ENCODE measurements around the gene RCAN2.

DNA sequence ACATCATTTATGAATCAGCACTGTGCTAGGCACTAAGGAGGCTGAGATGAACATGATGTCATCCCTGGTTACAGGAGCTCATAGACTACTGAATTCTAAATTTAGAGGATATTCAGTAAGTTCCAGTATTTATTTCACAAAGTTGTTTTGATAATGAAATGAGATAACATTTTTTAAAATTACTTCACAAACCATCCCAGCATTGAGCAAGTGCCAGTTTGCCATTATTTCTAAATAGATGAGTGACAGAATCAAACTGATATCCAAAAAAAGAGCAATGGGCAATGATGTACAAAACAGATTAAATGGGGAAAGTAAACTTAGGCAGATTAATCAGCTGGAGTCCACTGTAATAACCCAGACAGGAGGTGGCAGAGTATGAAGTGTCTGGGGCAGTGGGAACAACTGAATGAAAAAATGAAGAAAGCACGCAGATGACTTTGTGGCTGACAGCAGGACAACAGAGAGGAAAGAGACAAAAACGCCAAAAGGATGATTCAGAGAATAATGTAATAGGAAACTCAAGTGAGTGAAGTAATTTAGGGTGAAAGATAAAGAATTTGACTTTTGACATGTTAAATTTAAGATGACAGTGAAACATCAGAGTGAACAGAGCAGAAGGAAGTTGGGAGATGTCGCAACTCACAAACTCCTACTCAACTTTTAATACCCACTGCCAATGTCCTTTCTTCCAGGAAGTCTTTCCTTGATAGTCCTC is 70.2 kb downstream of the RCAN2 start:
- TF ChIP-seq POLR2A (IDR thresholded peaks at IDR 0.05) (no peak), EP300 (IDR thresholded peaks at IDR 0.05) (no peak), POLR2AphosphoS5 (IDR thresholded peaks at IDR 0.05) (no peak)
- TF ChIP-seq, protein P1, sequence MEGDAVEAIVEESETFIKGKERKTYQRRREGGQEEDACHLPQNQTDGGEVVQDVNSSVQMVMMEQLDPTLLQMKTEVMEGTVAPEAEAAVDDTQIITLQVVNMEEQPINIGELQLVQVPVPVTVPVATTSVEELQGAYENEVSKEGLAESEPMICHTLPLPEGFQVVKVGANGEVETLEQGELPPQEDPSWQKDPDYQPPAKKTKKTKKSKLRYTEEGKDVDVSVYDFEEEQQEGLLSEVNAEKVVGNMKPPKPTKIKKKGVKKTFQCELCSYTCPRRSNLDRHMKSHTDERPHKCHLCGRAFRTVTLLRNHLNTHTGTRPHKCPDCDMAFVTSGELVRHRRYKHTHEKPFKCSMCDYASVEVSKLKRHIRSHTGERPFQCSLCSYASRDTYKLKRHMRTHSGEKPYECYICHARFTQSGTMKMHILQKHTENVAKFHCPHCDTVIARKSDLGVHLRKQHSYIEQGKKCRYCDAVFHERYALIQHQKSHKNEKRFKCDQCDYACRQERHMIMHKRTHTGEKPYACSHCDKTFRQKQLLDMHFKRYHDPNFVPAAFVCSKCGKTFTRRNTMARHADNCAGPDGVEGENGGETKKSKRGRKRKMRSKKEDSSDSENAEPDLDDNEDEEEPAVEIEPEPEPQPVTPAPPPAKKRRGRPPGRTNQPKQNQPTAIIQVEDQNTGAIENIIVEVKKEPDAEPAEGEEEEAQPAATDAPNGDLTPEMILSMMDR (IDR thresholded peaks at IDR 0.05): no peak
